Activated gamma-delta T cell (primary cell): ENCODE measurements around the gene WDR38.
"Not testable (repeated sequence)": the region's sequence is repeated elsewhere in the genome, so short reads cannot be mapped to it uniquely, and the experiment has no call there.

Experiments used
- DNase-seq: peaks from one replicate; lab custom pipeline; 2025; lab: John Stamatoyannopoulos, UW

Gene WDR38

GRCh38 chr9:124834591-124834990 is 18.7 kb upstream of the WDR38 start:
- no peak for DNase-seq

- DNase-seq = no peak
Measured at GRCh38 chr9:124835026-124835557, 18.2 kb upstream of the WDR38 start.

GRCh38 chr9:124838132-124838531 is 15.1 kb upstream of the WDR38 start:
- not testable (repeated sequence) for DNase-seq

- not testable (repeated sequence) for DNase-seq
Measured at GRCh38 chr9:124838567-124839275, 14.5 kb upstream of the WDR38 start.

- DNase-seq = no peak
Measured at GRCh38 chr9:124839612-124840299, 13.5 kb upstream of the WDR38 start.

GRCh38 chr9:124840300-124840833 is 12.9 kb upstream of the WDR38 start:
- DNase-seq = no peak

GRCh38 chr9:124841075-124841821 is 12.0 kb upstream of the WDR38 start:
- DNase-seq = no peak

- DNase-seq = no peak
Measured at GRCh38 chr9:124843456-124844034, 9.7 kb upstream of the WDR38 start.

- DNase-seq = no peak
Measured at GRCh38 chr9:124844291-124844690, 9.0 kb upstream of the WDR38 start.

- not testable (repeated sequence) for DNase-seq
Measured at GRCh38 chr9:124846467-124846866, 6.8 kb upstream of the WDR38 start.

- DNase-seq = no peak
Measured at GRCh38 chr9:124846969-124847368, 6.3 kb upstream of the WDR38 start.

- no peak for DNase-seq
Measured at GRCh38 chr9:124849801-124850200, 3.5 kb upstream of the WDR38 start.

GRCh38 chr9:124852121-124852828 is 985 bp upstream of the WDR38 start:
- DNase-seq = no peak

- DNase-seq = no peak
Measured at GRCh38 chr9:124853605-124854143, 414 bp downstream of the WDR38 start.

- DNase-seq = no peak
Measured at GRCh38 chr9:124854161-124854560, 901 bp downstream of the WDR38 start.

GRCh38 chr9:124854822-124855221 is 1.6 kb downstream of the WDR38 start:
- no peak for DNase-seq

- DNase-seq = no peak
Measured at GRCh38 chr9:124855566-124855943, 2.3 kb downstream of the WDR38 start.

- no peak for DNase-seq
Measured at GRCh38 chr9:124855944-124856765, 2.9 kb downstream of the WDR38 start.

- DNase-seq = no peak
Measured at GRCh38 chr9:124857533-124858162, 4.4 kb downstream of the WDR38 start.
